GM19099 (cell line): Measurements from ENCODE around the gene HES2.

Experiments
- POLR2A ChIP-seq: IDR thresholded peaks from 3 replicates; pipeline ENCODE4 v1.6.1; 2011; ENCODE audit warnings: low read depth; ENCODE audit not compliant: insufficient read length; ENCODE audit errors: extremely low read depth

HES2 gene

GRCh38 chr1:6423321-6423999 is 3.7 kb upstream of the HES2 start:
- no peak for TF ChIP-seq POLR2A

- no peak for TF ChIP-seq POLR2A
These were observed 1.5 kb upstream of the HES2 start for GRCh38 chr1:6421266-6421665.

- TF ChIP-seq POLR2A, result no peak
These were observed 829 bp upstream of the HES2 start for GRCh38 chr1:6420454-6421042.

- TF ChIP-seq POLR2A, result no peak
These were observed 319 bp downstream of the HES2 start for GRCh38 chr1:6419397-6419803.

DNA sequence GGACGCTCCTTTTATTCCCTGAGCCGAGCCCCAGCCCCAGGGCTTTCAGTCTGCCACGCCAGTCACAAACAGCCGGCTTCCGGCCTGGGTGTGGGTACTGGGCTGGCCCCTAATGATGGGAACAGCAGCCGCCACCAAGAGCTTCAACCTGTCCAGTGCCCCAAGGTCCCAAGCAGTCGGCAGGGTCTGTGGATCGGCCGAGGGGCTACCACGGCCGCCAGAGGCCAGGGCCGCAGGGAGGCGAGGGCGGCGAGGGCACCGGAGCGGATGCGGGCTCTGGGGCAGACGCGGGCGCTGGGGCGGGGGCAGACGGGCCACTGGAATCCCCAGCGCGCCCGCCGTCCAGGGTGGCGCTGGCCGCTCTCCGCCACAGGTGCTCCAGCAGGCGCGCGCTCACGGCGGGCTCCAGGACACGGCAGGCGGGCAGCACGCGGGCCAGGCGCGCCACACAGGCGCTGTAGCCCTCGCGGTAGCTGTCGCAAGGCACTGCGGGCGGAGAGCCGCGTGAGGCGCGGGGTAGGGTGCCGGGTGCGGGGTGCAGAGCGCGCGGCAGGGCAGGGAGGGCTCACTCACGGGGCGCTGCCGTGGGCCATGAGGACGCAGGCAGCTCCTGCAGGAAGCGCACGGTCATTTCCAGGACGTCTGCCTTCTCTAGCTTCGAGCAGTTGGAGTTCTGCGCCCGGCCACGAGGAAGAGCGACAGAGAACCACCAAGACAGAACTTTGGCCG is 887 bp downstream of the HES2 start:
- TF ChIP-seq POLR2A, result no peak

GRCh38 chr1:6417961-6418667 is 1.6 kb downstream of the HES2 start:
- no peak for TF ChIP-seq POLR2A

DNA sequence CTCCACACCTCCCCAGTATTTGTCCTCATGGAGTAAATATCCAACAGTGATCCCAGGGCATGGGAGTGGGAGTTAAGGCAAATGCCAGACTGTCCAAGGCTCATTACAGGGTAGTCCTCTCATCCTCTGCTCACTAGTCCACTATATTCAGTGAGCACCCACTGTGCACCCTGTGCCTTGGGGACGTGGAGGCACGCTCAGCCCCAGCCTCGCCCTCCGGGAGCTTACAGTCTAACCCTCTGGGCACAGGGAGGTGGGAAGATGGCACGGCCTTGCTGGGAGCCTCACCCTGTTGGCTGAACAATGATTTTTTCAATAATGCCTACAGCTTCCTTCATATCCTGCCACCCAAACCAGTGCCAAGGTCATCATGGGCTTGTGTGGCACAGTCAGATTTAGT is 2.8 kb downstream of the HES2 start:
- TF ChIP-seq POLR2A, result no peak

GRCh38 chr1:6416295-6416656 is 3.4 kb downstream of the HES2 start:
- no peak for TF ChIP-seq POLR2A

DNA sequence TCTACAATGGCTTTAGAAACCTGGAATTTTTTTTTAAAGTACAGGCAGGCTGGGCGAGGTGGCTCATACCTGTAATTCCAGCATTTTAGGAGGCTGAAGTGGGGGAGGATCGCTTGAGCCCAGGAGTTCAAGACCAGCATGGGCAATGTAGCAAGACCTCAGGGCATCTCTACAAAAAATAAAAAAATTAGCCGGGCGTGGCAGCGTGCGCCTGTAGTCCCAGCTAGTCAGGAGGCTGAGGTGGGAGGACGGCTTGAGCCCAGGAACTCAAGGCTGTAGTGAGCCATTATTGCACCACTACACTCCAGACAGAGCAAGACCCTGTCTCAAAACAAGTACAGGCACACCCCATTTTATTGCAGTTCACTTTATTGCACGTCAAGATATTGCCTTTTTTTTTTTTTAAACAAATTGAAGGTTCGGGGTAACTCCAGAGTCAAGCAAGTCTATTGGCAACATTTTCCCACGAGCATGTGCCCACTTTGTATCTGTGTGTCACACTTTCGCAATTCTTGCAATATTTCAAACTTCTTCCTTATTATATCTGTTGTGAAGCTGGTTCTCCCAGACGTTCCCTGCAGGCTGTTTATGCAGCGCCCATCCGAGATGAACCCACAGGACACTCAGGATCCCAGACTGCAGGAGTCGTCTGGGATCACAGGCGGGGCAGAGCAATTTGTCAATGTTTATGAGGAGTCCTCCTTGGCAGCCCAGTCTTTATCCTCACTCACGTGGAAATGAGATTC is 4.7 kb downstream of the HES2 start:
- no peak for TF ChIP-seq POLR2A

DNA sequence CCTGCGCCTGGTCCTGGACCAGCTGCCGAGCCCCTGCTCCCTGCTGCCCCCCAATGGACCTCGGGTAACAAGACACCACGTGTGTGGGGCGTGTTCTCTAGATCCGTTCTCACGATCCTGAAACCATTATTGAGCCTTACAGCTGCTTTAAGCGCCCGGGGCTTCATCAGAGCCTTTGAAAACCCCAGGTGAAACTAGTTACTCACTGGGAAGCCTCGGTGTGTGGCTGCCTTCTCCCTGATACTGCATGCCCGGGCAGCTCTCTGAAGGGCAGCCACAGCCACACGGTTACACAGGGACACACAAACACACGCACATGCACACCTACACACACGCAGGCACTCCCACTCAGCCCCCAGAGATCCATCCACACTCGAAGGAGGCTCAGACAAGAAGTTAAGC is 5.3 kb downstream of the HES2 start:
- no peak for TF ChIP-seq POLR2A

- TF ChIP-seq POLR2A, result no peak
These were observed 6.8 kb downstream of the HES2 start for GRCh38 chr1:6412896-6413295.

DNA sequence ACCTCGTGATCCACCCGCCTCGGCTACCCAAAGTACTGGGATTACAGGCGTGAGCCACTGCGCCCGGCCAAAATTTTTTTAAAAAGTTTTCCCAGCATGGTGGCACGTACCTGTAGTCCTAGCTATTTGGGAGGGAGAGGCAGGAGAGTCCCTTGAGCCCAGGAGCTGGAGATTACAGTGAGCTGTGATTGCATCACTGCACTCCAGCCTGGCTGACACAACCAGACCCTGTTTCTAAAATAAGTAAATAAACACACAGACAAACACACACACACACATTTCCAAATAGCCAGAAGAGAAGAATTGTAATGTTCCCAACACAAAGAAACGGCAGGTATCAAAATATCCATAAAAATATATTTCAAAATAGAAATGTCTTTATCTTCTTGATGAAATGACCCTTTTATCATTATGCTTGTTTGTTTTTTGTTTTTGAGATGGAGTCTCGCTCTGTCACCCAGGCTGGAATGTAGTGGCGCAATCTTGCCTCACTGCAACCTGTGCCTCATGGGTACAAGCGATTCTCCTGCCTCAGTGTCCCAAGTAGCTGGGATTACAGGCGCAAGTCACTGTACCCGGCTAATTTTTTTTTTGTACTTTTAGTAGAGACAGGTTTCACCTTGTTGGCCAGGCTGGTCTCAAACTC is 9.3 kb downstream of the HES2 start:
- no peak for TF ChIP-seq POLR2A

- TF ChIP-seq POLR2A, result no peak
These were observed 10.0 kb downstream of the HES2 start for GRCh38 chr1:6409733-6410132.

DNA sequence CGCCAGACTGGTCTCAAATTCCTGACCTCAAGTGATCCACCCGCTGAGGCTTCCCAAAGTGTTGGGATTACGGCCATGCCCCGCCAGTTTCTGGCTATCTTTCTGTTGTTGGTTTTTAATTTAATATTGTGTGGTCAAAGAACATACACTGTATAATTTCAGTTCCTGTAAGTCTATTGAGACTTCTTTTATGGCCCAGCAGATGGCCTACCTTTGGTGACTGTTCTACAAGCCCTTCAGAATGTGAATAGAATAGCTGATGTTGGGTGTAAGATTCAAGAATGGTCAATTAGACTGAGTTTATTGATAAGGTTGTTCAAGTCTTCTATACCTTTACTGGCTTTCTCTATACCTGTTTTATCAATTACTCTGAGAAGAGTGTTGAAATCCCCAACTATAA is 10.7 kb downstream of the HES2 start:
- TF ChIP-seq POLR2A, result no peak
